Superior temporal gyrus (tissue), 1 donor: Measurements from ENCODE around the gene SUSD6.

Experiments used
- DNase-seq: peaks from one replicate; pipeline ENCODE4 v3.0.0-alpha.2; 2016; ENCODE audit errors: extremely low spot score

SUSD6 gene

DNA sequence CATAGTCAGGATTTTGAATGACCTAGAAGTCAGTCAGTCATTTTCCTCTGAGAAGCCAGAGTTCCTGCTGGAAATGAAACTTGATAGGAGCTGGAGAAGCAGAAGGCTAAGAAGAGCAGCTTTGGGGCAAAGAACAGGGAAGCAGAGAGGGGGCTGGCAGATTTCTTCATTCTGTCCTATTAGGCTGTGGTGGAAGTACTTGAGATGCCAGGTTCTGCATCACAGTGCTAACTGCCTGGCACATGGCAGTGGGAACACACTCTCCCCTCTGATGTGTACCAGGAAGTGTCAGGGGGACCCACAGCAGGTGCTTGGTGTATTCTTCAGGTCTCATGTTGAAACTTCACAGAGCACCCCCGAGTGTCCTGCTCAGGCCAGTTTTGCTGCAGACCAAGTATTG is 61.0 kb downstream of the SUSD6 start:
- no peak for DNase-seq

DNA sequence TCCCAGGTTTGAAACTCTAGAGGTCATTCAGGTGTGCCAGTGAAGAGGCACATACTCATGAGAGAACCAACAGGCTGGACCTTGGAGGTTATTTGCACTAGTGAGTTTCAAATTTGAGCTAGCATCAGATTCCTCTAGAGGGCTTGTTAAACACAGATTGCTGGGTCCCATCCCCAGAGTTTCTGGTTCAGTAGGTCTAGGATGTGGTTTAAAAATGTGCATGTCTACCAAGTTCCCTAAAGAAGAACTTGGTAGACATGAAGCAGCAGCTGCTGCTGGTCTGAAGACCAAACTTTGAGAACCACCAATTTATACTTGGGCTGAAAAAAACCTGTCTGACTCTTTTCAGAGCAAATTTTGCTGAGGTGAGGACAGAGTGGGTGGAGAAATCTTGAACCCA is 61.7 kb downstream of the SUSD6 start:
- no peak for DNase-seq

DNA sequence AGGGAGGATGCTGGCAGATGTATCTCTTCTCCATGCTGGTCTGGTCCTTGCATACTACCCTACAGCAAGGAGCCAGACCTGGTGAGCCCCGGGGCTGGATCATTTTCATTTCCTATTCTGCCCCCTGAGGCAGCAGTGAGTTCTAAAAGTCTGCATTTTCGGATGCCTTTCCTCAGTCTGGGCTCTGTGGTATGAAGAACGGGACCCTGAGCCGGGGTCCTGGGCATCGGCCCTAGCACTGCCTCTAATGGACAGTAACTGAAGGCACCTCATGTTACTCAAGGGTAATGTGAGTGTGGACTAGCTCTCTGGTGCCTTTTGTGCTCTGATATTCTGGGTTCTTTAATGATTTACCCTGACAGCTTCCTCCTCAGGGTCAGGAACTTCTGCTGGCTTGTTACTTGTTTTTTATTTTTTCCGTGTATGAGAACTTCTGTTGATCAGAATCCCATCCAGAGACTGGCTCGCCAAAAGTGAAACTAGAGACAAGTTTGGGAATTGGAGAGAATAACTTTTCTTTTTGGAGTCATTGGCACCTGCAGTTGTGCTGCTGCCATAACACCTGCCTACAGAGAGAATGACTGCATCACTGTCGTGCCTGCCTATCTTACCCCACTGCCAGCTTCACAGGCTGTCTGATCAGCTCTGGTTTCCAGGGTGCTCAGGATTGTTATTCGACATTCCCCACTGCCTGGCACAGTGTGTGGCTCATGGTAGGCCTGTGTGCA is 62.3 kb downstream of the SUSD6 start:
- no peak for DNase-seq

DNA sequence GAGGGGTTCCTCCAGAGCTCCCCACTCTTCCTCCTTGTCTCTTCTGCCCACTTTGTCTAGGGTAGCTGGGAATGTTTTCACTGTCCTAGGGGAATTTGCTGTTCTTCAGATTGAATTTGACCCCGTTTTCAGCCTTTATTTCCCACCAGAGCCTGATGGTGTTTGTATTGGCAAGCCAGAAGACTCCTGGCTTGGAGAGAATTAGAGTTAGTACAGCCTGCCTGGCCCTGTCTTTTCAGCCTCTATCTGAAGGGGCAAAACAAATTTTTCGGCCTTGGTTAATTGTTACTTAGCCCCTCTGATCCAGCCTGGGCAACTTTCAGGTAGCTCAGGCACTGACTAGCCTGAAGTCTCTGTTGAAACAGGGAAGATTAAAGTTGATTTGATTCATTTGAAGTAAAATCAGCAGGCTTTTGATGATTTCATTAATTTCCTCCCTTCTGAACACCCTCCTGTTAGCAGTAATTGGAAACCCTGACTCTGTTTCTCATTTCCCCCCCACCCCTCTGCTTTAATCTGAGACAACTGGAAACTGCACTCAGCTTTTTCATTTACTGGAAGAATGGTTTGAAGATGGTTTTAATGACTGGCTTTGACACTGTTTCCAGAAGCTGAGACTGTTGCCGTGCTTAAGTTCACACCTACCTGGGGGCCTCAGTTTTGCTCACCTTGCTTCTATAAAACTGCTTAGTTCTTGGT is 63.3 kb downstream of the SUSD6 start:
- no peak for DNase-seq

DNA sequence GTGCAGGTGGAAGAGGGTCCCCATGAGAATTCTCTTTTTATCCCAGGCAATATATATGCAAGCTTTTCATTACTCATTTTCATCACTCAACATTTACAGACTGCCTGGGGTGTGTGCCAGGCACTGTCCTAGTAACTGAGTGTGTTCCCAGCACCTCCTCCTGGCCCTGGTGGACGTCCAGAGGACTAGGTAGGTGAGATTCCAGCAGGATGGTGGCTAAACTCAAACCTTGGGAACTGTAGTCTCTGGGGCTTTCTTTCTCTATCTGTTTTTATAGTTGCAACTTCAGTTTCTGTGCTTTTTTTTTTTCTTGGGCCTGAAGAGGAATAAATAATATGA is 63.8 kb downstream of the SUSD6 start:
- DNase-seq, result no peak

DNA sequence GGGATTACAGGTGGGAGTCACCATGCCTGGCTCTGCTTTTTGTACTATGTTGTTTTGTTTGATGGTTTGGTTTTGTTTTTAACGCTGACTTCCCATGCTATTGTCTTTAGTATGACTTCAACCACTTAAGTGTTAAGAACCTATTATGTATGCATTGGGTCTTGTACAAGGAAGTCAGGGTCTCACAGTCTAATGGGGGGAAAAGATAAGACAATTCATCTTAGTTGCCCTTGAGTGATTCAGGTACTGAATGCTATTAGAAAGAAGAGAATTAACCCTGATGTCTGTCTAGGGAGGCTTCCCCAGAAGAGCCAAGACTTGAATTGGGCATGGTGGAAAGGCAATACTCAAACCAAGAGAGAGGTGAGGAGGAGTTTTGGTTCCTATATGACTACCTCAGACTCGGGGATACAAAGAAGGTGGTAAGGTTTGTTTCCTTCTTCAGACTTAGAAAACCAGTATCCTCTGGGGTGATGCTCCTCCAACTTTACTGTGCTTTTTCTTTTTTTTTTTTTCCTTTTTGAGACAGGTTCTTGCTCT is 64.6 kb downstream of the SUSD6 start:
- no peak for DNase-seq

DNA sequence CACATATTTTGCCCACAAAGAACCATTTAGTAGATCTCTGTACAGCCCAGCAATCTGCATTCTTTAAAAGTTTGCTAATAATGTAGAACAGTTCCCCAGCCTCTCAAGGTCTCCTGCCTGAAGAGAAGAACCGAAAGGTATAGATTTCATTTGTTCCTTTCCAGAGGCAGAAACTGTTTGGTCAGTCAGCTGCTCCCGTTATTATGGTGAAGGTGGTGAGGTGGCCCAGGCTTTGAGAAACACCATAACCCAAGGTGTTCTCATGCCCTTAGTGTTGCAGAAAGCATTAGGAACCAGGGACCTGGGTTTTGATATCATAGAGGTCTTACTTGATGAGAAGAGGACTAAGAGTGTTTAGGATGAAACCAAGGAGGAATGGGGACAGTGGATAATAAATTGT is 65.3 kb downstream of the SUSD6 start:
- no peak for DNase-seq

DNA sequence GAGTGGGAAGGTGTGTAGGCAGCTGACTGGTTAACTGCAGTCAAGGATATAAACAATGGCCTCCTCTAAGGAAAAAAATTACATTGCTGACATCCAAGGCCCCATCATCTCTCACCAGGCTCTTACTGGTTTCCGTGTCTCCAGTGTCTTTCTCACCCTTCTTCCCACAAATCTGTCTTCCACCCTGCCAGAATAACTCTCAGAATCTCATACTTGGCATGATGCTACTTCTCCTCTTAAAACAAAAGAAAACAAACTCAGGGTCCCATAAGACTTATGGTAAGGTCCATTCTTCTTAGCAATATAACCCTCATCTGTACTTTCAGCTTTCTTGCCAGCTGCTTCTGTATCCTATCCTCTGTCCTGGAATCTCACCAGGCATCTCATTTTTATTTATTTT is 68.9 kb downstream of the SUSD6 start:
- DNase-seq, result no peak

DNA sequence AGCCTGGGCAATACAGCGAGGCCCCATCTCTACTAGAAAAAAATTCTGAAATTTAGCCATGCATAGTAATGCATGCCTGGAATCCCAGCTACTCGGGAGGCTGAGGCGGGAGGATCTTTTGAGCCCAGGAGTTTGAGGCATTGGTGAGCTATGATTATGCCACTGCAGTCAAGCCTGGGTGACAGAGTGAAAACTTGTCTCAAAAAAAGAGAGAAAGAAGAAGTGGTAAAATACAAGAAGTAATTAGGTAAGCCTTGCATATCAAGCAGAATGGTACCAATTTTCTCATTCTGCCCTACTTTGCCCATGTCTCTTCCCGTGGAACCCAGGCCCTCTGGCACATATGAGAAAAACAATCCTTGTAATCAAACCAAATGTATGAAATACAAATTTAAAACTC is 70.7 kb downstream of the SUSD6 start:
- no peak for DNase-seq

DNA sequence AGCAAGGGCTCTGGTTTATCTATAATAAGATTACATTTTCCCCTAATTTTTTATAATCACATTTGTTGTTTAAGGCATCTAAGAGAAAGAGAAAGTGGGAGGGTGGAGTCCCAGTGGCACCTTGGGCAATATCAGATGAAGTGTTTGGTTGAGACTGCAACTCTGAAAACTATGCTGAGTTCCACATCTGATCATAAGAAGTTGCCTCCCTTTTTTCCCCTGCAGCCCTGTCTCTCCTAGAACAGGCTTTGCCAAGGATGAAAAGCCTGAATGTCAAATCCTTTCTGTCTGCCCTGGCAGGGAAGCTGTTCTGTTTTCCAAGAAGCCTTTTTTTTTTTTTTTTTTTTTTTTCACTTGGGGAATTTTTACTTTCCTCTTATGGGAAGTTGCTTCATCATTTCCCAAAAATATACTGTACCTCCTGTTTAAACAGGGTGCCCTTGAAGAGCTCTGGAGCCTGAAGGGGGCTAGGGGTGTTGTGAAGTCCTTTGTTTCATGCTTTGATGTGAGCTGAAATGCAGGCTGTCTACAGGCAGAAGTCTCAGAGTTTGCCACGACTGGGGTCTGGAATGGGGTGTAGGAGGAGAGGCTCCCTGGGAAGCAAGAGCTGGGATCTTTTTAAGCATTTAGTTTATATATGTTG is 71.3 kb downstream of the SUSD6 start:
- no peak for DNase-seq

DNA sequence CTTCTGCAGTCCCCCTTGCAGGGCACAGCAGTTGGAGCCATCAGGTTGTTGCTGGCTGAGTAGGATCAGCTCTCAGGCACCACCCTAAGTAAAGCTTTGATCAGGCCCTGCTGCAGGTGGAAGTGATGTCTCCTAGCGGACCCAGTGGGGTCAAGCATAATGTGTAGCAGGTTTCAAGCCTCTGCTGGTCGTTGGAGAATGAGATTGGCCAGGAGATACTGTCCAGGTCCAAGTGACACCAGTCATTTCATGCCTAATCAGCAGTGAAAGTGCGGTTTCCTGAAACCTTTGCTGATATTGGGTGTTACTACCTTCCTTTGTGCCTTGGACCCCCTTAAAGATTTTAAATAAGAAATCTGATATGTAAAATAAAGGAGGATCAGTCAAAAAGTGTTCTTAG is 72.6 kb downstream of the SUSD6 start:
- DNase-seq, result no peak

DNA sequence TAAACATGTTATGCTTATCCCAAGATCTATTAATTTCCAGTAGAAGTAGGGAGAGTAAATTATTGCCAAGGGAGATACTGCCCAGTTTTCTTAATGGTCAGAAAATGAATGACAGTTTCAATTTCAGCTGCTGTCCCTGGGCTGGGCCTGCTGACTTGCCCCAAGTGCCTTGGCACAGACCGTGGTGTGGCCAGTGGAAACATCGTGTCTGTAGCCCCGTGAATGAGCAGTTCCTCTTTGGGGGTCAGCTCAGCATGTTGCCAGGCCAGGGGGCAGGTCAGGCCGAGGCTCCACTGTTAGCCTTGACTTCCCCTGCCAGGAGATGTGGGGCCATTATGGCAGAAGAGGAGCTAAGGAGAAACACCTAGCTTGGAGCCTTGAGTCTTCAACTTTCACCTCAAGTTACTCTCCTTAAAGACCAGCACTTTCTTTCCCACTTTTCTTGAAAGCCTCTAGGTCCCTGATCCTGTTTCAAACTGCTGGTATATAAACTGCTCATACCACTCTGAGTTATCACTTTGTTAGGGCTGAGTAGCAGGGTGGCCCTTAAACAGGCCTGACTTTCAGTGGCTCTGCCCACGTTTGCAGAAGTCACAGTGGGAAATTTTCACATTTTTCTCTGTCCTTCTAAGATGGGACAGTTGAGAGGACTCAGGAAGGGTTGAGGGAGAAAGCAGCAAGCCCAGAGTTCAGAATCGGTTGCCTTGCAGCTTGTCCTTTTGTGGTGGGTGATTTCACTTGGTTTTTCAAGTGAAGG is 73.2 kb downstream of the SUSD6 start:
- DNase-seq, result no peak

DNA sequence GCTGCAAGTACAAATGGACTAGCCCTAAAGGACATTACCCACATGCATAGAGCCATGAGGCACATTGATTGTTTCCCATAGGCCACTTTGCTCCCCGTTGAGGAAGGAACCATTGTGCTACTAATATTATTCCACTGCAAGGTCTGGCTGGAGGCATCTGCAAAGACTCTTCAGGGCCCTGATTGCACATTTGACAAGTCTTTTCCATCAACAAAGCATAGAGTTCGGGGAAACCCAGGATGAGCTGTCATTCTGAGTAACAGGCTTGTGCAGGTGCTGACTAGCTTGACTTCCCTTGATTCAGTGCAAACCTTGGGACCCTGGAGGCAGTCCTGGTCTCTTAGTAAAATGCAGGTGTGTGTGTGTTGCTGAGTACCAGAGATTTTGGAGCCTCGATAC is 73.8 kb downstream of the SUSD6 start:
- DNase-seq, result no peak

DNA sequence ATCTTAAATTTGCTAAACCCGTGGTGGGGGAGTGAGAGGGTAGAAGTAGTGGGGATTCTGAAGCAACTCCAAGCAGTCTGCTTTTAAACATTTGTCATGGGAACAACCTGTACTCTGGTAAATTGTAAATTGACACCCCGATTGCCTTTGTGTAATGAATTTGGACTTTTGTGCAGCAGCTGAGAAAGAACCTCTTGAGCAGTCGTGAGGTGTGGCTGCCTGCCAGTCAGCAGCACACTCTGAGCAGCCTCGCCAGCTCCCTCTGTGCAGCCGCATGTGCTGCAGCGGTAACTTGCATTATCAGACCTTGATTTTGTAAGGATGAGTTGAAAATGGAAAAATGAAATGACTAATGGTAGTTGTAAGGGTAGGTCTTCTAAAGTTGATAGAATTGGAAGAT is 74.3 kb downstream of the SUSD6 start:
- peak; percentile 80 for DNase-seq

DNA sequence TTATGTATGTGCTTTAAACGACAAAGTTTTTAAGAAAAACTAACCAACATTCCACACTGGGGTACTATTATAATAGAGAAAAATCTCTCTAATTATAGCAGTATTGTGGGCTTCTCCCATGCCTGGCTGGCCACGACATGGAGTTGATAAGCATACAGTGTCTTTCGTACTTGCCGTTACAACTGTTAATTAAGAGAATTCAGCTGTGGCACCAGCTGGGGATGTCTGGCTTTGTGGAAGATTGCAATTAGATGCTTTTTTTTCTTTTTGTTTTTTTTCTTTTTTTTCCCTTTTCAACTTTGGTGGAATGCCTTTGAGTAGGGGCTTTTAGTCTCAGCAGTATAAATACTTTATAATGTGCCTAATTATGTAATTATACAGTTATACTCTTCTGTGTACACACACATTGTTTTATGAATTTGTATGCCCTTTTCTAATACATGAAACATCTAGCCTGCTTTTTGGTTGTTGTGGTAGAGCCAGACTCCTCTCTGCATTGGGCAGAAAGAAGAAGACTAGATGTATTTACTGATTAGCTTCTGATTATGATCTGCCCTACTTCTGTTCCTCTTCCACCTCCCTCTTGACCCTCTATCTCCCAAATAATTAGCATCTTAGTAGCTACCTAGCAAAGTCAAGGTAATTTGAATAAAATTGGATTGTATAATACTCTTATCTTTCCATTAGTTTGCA is 76.4 kb downstream of the SUSD6 start:
- DNase-seq, result peak; percentile 49

DNA sequence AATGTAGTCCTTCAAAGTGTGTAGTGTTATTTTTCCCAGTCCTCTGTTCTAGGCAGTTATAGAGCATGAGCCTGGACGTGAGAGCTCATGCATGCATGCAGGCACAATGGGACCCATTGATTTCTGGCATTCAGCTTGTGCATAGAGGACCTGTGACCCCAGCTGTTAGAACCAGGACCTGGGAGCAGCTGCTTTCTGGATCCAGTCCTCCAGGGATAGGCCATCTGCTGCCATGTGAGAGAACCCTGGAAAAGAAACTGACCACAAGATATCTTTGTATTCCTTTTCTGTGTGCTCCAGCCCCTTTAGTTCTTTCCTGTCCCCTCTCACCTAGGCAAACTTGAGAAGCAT is 76.9 kb downstream of the SUSD6 start:
- DNase-seq, result peak; percentile 89

DNA sequence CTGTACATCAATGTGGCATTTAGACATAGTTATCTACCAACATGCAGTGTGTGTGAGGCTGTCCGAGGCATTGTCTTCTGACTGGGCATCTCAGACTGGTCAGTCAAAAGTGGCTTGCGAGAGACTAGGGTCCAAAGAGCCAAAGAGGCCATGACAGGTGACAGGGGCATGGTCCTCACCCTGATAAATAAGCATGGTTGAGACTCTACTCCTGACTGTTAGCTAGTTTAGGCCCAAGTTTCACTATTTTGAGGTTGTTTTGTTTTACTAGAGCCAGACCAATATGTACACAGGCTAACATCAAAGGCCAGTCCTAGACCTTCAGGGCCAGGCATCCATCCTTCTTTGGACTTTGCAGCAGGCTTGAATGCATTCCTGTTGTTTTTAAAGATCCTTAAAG is 78.6 kb downstream of the SUSD6 start:
- no peak for DNase-seq

DNA sequence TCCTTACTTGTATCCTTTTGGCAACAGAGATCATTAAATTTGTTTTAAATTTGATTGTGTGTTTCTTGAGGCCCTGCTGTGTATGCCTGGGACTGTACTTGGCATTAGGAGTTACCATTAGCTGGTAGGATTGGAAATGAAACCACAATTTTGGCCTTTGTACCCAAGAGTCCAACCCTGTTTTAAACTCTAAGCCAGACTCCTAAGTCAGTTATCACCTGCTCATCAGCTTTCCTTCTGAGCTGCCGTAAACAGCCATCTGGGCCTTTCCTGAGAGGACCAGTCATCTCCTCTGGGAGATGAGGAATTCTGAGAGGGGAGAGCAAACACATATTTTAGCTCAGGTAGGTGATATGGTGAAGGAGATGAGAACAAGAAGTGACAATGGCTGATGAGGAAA is 81.2 kb downstream of the SUSD6 start:
- DNase-seq, result no peak

DNA sequence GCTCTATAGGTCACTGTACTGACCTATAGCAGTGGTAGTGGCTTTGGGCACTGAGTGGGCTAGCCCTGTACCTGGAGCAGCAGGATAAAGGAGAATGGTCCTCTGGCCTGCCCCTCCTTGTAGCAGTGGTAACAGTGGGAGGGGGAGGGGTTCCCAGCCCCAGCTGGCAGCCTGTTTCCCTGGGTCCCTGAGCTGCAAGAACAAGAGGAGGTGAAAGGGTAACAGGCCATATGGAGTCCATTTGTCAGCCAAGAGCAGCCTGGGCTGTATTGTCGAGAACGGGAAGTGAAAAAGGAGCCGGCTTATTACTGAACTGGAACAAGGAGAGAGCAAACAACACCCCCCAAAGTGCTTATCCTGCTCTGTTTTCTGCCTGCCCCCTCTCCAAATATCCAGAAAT is 81.7 kb downstream of the SUSD6 start:
- DNase-seq, result no peak

DNA sequence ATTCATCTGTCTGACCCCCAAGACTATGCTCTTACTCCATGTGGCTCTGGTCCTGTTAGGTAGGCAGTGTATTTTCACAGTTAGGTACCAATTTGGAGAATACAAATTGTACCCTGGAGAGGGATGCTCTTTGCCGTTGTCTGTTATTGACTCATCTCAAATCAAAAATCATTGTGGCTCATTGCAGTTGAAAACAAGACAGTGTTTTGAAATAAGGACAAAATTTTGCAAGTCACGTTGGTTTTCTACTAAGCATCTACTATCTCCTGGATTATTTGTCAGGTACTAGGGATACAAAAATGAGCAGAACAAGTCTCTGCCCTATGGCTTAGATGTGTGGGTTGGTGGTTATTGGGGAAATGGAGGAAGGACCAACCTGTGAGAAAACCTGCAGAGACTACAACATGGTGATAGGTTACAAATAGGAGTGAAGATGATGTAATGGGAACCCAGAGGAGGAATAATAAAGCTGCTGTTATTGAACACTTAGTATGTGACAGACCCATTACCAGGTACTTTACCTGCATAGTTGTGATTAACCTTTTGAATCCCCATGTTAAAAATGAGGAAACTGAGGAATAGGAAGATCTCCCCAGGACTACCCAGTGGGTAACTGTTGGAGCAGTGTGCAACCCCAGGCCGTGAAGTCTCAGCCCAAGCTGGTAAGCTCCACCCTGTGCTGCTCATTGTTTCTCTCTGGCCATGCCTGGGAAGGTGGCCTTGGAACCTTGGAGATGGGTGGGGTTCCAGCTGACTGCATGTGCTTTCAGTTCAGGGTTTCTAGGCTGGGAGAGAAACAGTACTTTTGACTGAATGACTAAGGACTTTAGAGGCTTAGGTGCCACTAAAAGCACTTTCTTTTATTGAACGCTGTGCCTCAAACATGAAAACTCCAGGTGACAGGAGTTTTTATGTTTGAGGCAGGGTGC is 82.7 kb downstream of the SUSD6 start:
- DNase-seq, result no peak
